PC-3 (cell line): ENCODE measurements around the gene RSF1. TPM values are rescaled to one million over a fixed set of nuclear protein-coding genes. Genes with fewer than 3 reads are reported as not detected.

Experiments used
- ATAC-seq: fragments of 200-7000 bp; cut with Tn5 transposase; 2 replicates; pipeline ENCODE4 v1.9.1; 2020; ENCODE audit warnings: mild to moderate bottlenecking, moderate library complexity
- BruUV-seq: library from RNA; stranded (reverse); fragments of 400-500 nt; replicated peaks from 2 replicates; lab custom pipeline; 2021; lab: Mats Ljungman, UMichigan
- CTCF ChIA-PET: fragments of 300-600 bp; sonication (Branson Sonifier 250); formaldehyde crosslinking; loops from one replicate; lab custom pipeline; 2022; ENCODE audit warnings: antibody characterized with exemption; lab: Charles Lee
- POLR2A ChIA-PET: fragments of 300-600 bp; sonication (Branson Sonifier 250); formaldehyde crosslinking; loops from one replicate; lab custom pipeline; 2022; ENCODE audit warnings: antibody characterized with exemption; ENCODE audit not compliant: unreplicated experiment; lab: Charles Lee
- DNase-seq: peaks from one replicate; pipeline ENCODE4 v3.0.0-alpha.2; 2015
- H2AFZ ChIP-seq: fragments of 300-600 bp; sonication (generic); 2 replicates; pipeline ENCODE4 v1.6.0; 2016; ENCODE audit warnings: antibody characterized with exemption, low read length
- H3F3A ChIP-seq: fragments of 300-600 bp; sonication (generic); one replicate; pipeline ENCODE4 v1.6.0; 2017; ENCODE audit warnings: antibody characterized with exemption, low read length, control low read depth, mild to moderate bottlenecking; ENCODE audit not compliant: unreplicated experiment
- H3K27ac ChIP-seq: fragments of 300-600 bp; sonication (generic); 2 replicates; pipeline ENCODE4 v1.5.1; 2016; ENCODE audit warnings: mild to moderate bottlenecking, low read length
- H3K27me3 ChIP-seq: fragments of 300-600 bp; sonication (generic); 2 replicates; pipeline ENCODE4 v1.6.1; 2016; ENCODE audit warnings: low read length, mixed read lengths
- H3K36me3 ChIP-seq: fragments of 300-600 bp; sonication (generic); 2 replicates; pipeline ENCODE4 v1.6.1; 2016; ENCODE audit warnings: low read depth, mixed run types, low read length, mixed read lengths
- H3K4me1 ChIP-seq: fragments of 300-600 bp; sonication (generic); 2 replicates; pipeline ENCODE4 v1.5.1; 2016; ENCODE audit warnings: low read length; ENCODE audit not compliant: insufficient read depth
- H3K4me2 ChIP-seq: fragments of 300-600 bp; sonication (generic); 2 replicates; pipeline ENCODE4 v1.6.0; 2016; ENCODE audit warnings: low read length
- H3K4me3 ChIP-seq: fragments of 300-600 bp; sonication (generic); 2 replicates; pipeline ENCODE4 v1.5.1; 2016; ENCODE audit warnings: mild to moderate bottlenecking, low read length, mixed read lengths
- H3K79me2 ChIP-seq: fragments of 300-600 bp; sonication (generic); 2 replicates; pipeline ENCODE4 v1.6.1; 2017; ENCODE audit warnings: low read length, mixed read lengths
- H3K9ac ChIP-seq: fragments of 300-600 bp; sonication (generic); 2 replicates; pipeline ENCODE4 v1.6.0; 2016; ENCODE audit warnings: mild to moderate bottlenecking, low read length
- H3K9me2 ChIP-seq: fragments of 300-600 bp; sonication (generic); replicated peaks from 2 replicates; pipeline ENCODE4 v1.6.1; 2016; ENCODE audit warnings: mixed run types, low read length, mixed read lengths
- H3K9me3 ChIP-seq: fragments of 300-600 bp; sonication (generic); 2 replicates; pipeline ENCODE4 v1.6.1; 2016; ENCODE audit warnings: low read length, mixed read lengths
- H4K20me1 ChIP-seq: fragments of 300-600 bp; sonication (generic); 2 replicates; pipeline ENCODE4 v1.6.1; 2016; ENCODE audit warnings: low read length, mixed read lengths
- CTCF ChIP-seq: fragments of 300-600 bp; sonication (generic); conservative IDR thresholded peaks from 2 replicates; pipeline ENCODE4 v1.5.1; 2017; ENCODE audit warnings: antibody characterized with exemption, low read depth, mild to moderate bottlenecking, low read length
- EZH2 ChIP-seq: fragments of 300-600 bp; sonication (generic); IDR thresholded peaks from one replicate; pipeline ENCODE4 v1.6.1; 2017; ENCODE audit warnings: antibody characterized with exemption, mild to moderate bottlenecking, low read length; ENCODE audit not compliant: unreplicated experiment
- EZH2phosphoT487 ChIP-seq: fragments of 300-600 bp; sonication (generic); IDR thresholded peaks from 2 replicates; pipeline ENCODE4 v1.6.1; 2018; ENCODE audit warnings: mild to moderate bottlenecking, antibody characterized with exemption, low read length, borderline replicate concordance
- intact Hi-C: fragments of 100-400 bp; cut with micrococcal nuclease; formaldehyde crosslinking; loops from 2 replicates; pipeline ENCODE4 v1.9.0; 2023
- total RNA-seq: library from RNA; depleted of rRNA; stranded (reverse); fragments of >200 nt; gene quantifications from 2 replicates; pipeline ENCODE4 v1.2.3, GENCODE V29; 2014

RSF1 gene
- total RNA-seq, 1 experiment from 2014 or later: 30.0 TPM

- Histone ChIP-seq H3K4me2 (no peak overlapping the region), H3K4me1 (peaks cover 8% of the 10 kb centered on the region; the same call in 1 of the 2 replicates), H3K79me2 (peaks cover 40% of the 10 kb centered on the region), H3F3A (no peaks in the 10 kb centered on the region), H3K27me3 (no peaks in the 10 kb centered on the region), H3K4me3 (no peak overlapping the region), H4K20me1 (peaks cover 28% of the 10 kb centered on the region; the same call in 1 of the 2 replicates), H3K36me3 (peaks cover 4% of the 10 kb centered on the region; the same call in 1 of the 2 replicates), H3K27ac (no peak overlapping the region), H3K9me3 (no peaks in the 10 kb centered on the region), H2AFZ (no peak overlapping the region), H3K9ac (no peak overlapping the region), H3K9me2 (no peaks in the 10 kb centered on the region)
- POLR2A ChIA-PET: no interaction called here
- DNase-seq: no peak
- intact Hi-C loops: loop anchor here (1.0 kb wide), 2 partner anchors 224 to 270 kb away; no protein-coding TSS in a partner anchor
- BruUV-seq: no TSS peak
- no peak for TF ChIP-seq EZH2phosphoT487
- TF ChIP-seq CTCF: no peak
- no peak for TF ChIP-seq EZH2
- ATAC-seq: no peak
- CTCF ChIA-PET: interaction anchor here (0.7 to 1.0 kb wide), 3 partner anchors 48 to 220 kb away, joined by 3 to 5 read pairs (median 3); partner anchors contain the start of gene INTS4
Observed at GRCh38 chr11:77775936-77776335, 44.6 kb downstream of the RSF1 start.

GRCh38 chr11:77771135-77771534 is 49.4 kb downstream of the RSF1 start:
- DNase-seq: peak; percentile 32
- no peak overlapping the region for H3K9ac ChIP-seq
- intact Hi-C loops: no loop called here
- H3K4me3 ChIP-seq: no peak overlapping the region
- peaks cover 54% of the 10 kb centered on the region for H3K79me2 ChIP-seq
- no peaks in the 10 kb centered on the region for H3F3A ChIP-seq
- ATAC-seq: peak; percentile 64
- no peak overlapping the region for H2AFZ ChIP-seq
- no TSS peak for BruUV-seq
- peaks cover 4% of the 10 kb centered on the region; the same call in 1 of the 2 replicates for H3K36me3 ChIP-seq
- H4K20me1 ChIP-seq: peaks cover 25% of the 10 kb centered on the region; the same call in 1 of the 2 replicates
- no peaks in the 10 kb centered on the region for H3K27me3 ChIP-seq
- CTCF ChIA-PET: no interaction called here
- peaks cover 10% of the 10 kb centered on the region; the same call in 1 of the 2 replicates for H3K4me1 ChIP-seq
- no peak overlapping the region for H3K27ac ChIP-seq
- no peaks in the 10 kb centered on the region for H3K9me2 ChIP-seq
- POLR2A ChIA-PET: no interaction called here
- H3K4me2 ChIP-seq: no peak overlapping the region
- no peaks in the 10 kb centered on the region for H3K9me3 ChIP-seq
- TF ChIP-seq EZH2 (no peak), CTCF (no peak), EZH2phosphoT487 (no peak)

- Histone ChIP-seq H3K9me2 (no peaks in the 10 kb centered on the region), H3K4me3 (no peak overlapping the region), H3K36me3 (peaks cover 2% of the 10 kb centered on the region; the same call in 1 of the 2 replicates), H3K4me2 (no peak overlapping the region), H3K9ac (no peak overlapping the region), H3K9me3 (no peaks in the 10 kb centered on the region), H3K27me3 (no peaks in the 10 kb centered on the region), H3K4me1 (peaks cover 10% of the 10 kb centered on the region; the same call in 1 of the 2 replicates), H3K27ac (no peak overlapping the region), H3K79me2 (peaks cover 51% of the 10 kb centered on the region), H4K20me1 (peaks cover 19% of the 10 kb centered on the region; the same call in 1 of the 2 replicates), H3F3A (no peaks in the 10 kb centered on the region), H2AFZ (no peak overlapping the region)
- POLR2A ChIA-PET: no interaction called here
- BruUV-seq: no TSS peak
- no peak for TF ChIP-seq CTCF
- no peak for TF ChIP-seq EZH2
- no peak for TF ChIP-seq EZH2phosphoT487
- CTCF ChIA-PET: no interaction called here
- ATAC-seq (no peak; the same call in 1 of the 2 replicates), DNase-seq (no peak)
- intact Hi-C loops: no loop called here
Observed at GRCh38 chr11:77770629-77771028, 49.9 kb downstream of the RSF1 start.
